GM19328 (cell line): ENCODE results near the gene GCNT2.
"Not testable (repeated sequence)": the region's sequence is repeated elsewhere in the genome, so short reads cannot be mapped to it uniquely, and the experiment has no call there.

Experiments
- ATAC-seq: cut with Tn5 transposase; IDR thresholded peaks from one replicate; pipeline ENCODE4 v1.9.1; 2021; ENCODE audit warnings: mild to moderate bottlenecking, moderate library complexity; ENCODE audit not compliant: unreplicated experiment

The GCNT2 gene

GRCh38 chr6:10599046-10599445 is 77.9 kb downstream of the GCNT2 start:
- no peak for ATAC-seq

GRCh38 chr6:10600681-10601080 is 79.5 kb downstream of the GCNT2 start:
- not testable (repeated sequence) for ATAC-seq

GRCh38 chr6:10603219-10603618 is 82.1 kb downstream of the GCNT2 start:
- no peak for ATAC-seq

GRCh38 chr6:10609038-10609437 is 87.9 kb downstream of the GCNT2 start:
- ATAC-seq: no peak

GRCh38 chr6:10610289-10610688 is 89.1 kb downstream of the GCNT2 start:
- ATAC-seq: no peak

GRCh38 chr6:10612161-10612560 is 91.0 kb downstream of the GCNT2 start:
- no peak for ATAC-seq

- ATAC-seq: no peak
Measured at GRCh38 chr6:10613077-10613476, 91.9 kb downstream of the GCNT2 start.

- no peak for ATAC-seq
Measured at GRCh38 chr6:10613723-10614122, 92.6 kb downstream of the GCNT2 start.

- no peak for ATAC-seq
Measured at GRCh38 chr6:10615675-10616074, 94.5 kb downstream of the GCNT2 start.

- not testable (repeated sequence) for ATAC-seq
Measured at GRCh38 chr6:10616266-10616665, 95.1 kb downstream of the GCNT2 start.

GRCh38 chr6:10617008-10617696 is 96.0 kb downstream of the GCNT2 start:
- ATAC-seq: no peak

- ATAC-seq: no peak
Measured at GRCh38 chr6:10618409-10618808, 97.3 kb downstream of the GCNT2 start.

GRCh38 chr6:10621213-10621612 is 100.1 kb downstream of the GCNT2 start:
- ATAC-seq: no peak

GRCh38 chr6:10621847-10622246 is 100.7 kb downstream of the GCNT2 start:
- no peak for ATAC-seq

- ATAC-seq: no peak
Measured at GRCh38 chr6:10624836-10625235, 103.7 kb downstream of the GCNT2 start.

GRCh38 chr6:10626154-10626741 is 105.1 kb downstream of the GCNT2 start:
- no peak for ATAC-seq

- ATAC-seq: no peak
Measured at GRCh38 chr6:10627800-10628199, 106.6 kb downstream of the GCNT2 start.

- ATAC-seq: no peak
Measured at GRCh38 chr6:10630178-10630577, 109.0 kb downstream of the GCNT2 start.

GRCh38 chr6:10633216-10633615 is 112.1 kb downstream of the GCNT2 start:
- ATAC-seq: peak; percentile 84

- ATAC-seq: no peak
Measured at GRCh38 chr6:10640412-10640811, 119.3 kb downstream of the GCNT2 start.

- ATAC-seq: no peak
Measured at GRCh38 chr6:10641528-10641927, 120.4 kb downstream of the GCNT2 start.

GRCh38 chr6:10643201-10643651 is 122.1 kb downstream of the GCNT2 start:
- ATAC-seq: peak; percentile 91

GRCh38 chr6:10644225-10644624 is 123.1 kb downstream of the GCNT2 start:
- no peak for ATAC-seq
